ENCODE measurements around the gene SLC25A25.
A peak's percentile ranks its signal among the peaks of the same experiment; 100 is the strongest.

Gene SLC25A25

GRCh38 chr9:128099932-128100491 lies 32.0 kb downstream of the SLC25A25 start:
- H3K9ac ChIP-seq = no peak overlapping the region
- H3K4me2 ChIP-seq (ENCODE audit: low read length) = no peak overlapping the region
- no peaks in the 10 kb centered on the region for H3K9me3 ChIP-seq (ENCODE audit: control insufficient read depth, low read length)
- no peaks in the 10 kb centered on the region for H3K36me3 ChIP-seq (ENCODE audit: control insufficient read depth, insufficient read depth, low read length)
- H3K27me3 ChIP-seq (ENCODE audit: control insufficient read depth, insufficient read depth, low read length) = no peaks in the 10 kb centered on the region
- H3K4me1 ChIP-seq = peaks cover 35% of the 10 kb centered on the region
- peaks cover 26% of the 10 kb centered on the region for H3K79me2 ChIP-seq
- H2AFZ ChIP-seq = no peak overlapping the region
- no peak overlapping the region for H3K4me3 ChIP-seq (ENCODE audit: low read depth, low read length)
- peak overlapping the region; percentile 88 for H3K27ac ChIP-seq
- TF ChIP-seq, protein P1, sequence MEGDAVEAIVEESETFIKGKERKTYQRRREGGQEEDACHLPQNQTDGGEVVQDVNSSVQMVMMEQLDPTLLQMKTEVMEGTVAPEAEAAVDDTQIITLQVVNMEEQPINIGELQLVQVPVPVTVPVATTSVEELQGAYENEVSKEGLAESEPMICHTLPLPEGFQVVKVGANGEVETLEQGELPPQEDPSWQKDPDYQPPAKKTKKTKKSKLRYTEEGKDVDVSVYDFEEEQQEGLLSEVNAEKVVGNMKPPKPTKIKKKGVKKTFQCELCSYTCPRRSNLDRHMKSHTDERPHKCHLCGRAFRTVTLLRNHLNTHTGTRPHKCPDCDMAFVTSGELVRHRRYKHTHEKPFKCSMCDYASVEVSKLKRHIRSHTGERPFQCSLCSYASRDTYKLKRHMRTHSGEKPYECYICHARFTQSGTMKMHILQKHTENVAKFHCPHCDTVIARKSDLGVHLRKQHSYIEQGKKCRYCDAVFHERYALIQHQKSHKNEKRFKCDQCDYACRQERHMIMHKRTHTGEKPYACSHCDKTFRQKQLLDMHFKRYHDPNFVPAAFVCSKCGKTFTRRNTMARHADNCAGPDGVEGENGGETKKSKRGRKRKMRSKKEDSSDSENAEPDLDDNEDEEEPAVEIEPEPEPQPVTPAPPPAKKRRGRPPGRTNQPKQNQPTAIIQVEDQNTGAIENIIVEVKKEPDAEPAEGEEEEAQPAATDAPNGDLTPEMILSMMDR (IDR thresholded peaks at IDR 0.05) = no peak

DNA sequence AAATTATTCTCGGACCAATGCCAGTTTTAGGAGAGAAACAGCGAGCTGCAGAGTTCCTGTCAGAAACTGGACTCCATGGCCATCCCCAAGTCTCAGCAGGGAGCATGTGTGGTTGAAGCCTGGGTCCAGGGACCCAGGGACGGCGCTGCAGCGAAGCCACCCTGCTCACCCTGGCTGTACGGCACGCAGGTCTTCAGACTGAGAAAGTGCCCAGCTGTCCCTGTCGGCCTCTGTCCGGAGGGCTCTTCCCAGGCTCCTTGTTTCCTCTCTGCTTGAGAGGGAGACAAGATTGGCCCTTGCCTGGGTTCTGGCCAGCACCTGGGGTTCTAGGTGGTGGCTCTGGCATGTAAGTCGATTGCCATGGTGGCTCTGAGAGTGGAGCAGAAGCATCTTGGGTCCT lies 32.5 kb downstream of the SLC25A25 start:
- Histone ChIP-seq H3K9me3 (ENCODE audit: control insufficient read depth, low read length) (no peaks in the 10 kb centered on the region), H3K36me3 (ENCODE audit: control insufficient read depth, insufficient read depth, low read length) (no peaks in the 10 kb centered on the region), H3K9ac (no peak overlapping the region), H3K79me2 (peaks cover 26% of the 10 kb centered on the region), H3K27me3 (ENCODE audit: control insufficient read depth, insufficient read depth, low read length) (no peaks in the 10 kb centered on the region), H3K4me2 (ENCODE audit: low read length) (no peak overlapping the region), H3K4me1 (peaks cover 35% of the 10 kb centered on the region), H2AFZ (no peak overlapping the region), H3K27ac (peak overlapping the region; percentile 88), H3K4me3 (ENCODE audit: low read depth, low read length) (no peak overlapping the region)
- TF ChIP-seq, protein P1 (IDR thresholded peaks at IDR 0.05) = no peak

DNA sequence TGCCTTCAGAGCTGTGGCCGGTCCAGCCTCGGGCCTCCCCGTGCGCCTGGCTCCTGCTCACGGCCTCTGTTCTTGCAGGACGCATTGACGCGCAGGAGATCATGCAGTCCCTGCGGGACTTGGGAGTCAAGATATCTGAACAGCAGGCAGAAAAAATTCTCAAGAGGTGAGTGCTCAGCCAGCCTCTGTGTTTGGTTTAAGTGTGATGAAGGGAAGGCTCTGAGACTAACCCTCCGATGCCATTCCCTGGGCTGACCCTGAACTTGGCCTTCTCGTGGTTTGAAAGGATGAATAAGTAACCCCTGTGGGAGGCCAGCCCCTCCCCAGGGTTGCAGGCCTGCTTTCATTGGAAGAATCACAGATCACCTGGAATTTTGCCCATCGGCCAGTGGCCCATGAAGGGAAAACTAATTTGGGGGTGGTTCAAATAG lies 33.2 kb downstream of the SLC25A25 start:
- no peak overlapping the region for H3K4me3 ChIP-seq (ENCODE audit: low read depth, low read length)
- H2AFZ ChIP-seq = no peak overlapping the region
- H3K79me2 ChIP-seq = peaks cover 23% of the 10 kb centered on the region
- H3K27ac ChIP-seq = peak overlapping the region; percentile 88
- H3K4me1 ChIP-seq = peaks cover 35% of the 10 kb centered on the region
- no peak overlapping the region for H3K9ac ChIP-seq
- H3K4me2 ChIP-seq (ENCODE audit: low read length) = no peak overlapping the region
- H3K9me3 ChIP-seq (ENCODE audit: control insufficient read depth, low read length) = no peaks in the 10 kb centered on the region
- TF ChIP-seq, protein P1 (IDR thresholded peaks at IDR 0.05) = no peak
- no peaks in the 10 kb centered on the region for H3K27me3 ChIP-seq (ENCODE audit: control insufficient read depth, insufficient read depth, low read length)
- no peaks in the 10 kb centered on the region for H3K36me3 ChIP-seq (ENCODE audit: control insufficient read depth, insufficient read depth, low read length)

DNA sequence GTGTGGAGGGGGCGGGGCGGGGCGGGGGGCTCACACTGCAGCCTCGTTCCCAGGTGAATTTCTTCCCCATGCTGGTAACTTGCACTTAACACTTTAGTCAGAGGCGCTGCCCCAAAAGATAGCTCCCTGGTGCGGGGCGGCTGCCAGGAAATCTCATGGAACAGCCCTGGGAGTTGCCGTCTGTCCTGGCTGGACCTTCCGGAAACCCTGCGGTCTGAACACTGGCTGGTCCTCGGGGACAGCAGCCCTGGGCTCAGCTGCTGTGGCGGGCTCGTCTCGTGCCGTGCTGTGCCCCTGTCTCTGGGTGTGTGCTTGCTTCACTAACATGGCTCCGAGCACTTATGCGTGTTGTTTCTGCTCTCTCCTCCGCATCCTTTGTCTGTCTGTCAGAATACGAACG lies 33.7 kb downstream of the SLC25A25 start:
- H3K27me3 ChIP-seq (ENCODE audit: control insufficient read depth, insufficient read depth, low read length) = no peaks in the 10 kb centered on the region
- H3K79me2 ChIP-seq = peaks cover 19% of the 10 kb centered on the region
- no peaks in the 10 kb centered on the region for H3K9me3 ChIP-seq (ENCODE audit: control insufficient read depth, low read length)
- H3K9ac ChIP-seq = no peak overlapping the region
- peaks cover 35% of the 10 kb centered on the region for H3K4me1 ChIP-seq
- no peak overlapping the region for H3K4me3 ChIP-seq (ENCODE audit: low read depth, low read length)
- H3K36me3 ChIP-seq (ENCODE audit: control insufficient read depth, insufficient read depth, low read length) = no peaks in the 10 kb centered on the region
- H3K4me2 ChIP-seq (ENCODE audit: low read length) = no peak overlapping the region
- TF ChIP-seq, protein P1 (IDR thresholded peaks at IDR 0.05) = no peak
- H2AFZ ChIP-seq = no peak overlapping the region
- no peak overlapping the region for H3K27ac ChIP-seq

- H3K27ac ChIP-seq = peak overlapping the region; percentile 72
- H3K9me3 ChIP-seq (ENCODE audit: control insufficient read depth, low read length) = no peaks in the 10 kb centered on the region
- H3K27me3 ChIP-seq (ENCODE audit: control insufficient read depth, insufficient read depth, low read length) = no peaks in the 10 kb centered on the region
- no peak overlapping the region for H3K4me2 ChIP-seq (ENCODE audit: low read length)
- no peak overlapping the region for H2AFZ ChIP-seq
- H3K4me3 ChIP-seq (ENCODE audit: low read depth, low read length) = no peak overlapping the region
- H3K4me1 ChIP-seq = peaks cover 34% of the 10 kb centered on the region
- TF ChIP-seq, protein P1 (IDR thresholded peaks at IDR 0.05) = no peak
- H3K9ac ChIP-seq = no peak overlapping the region
- no peaks in the 10 kb centered on the region for H3K36me3 ChIP-seq (ENCODE audit: control insufficient read depth, insufficient read depth, low read length)
- peaks cover 16% of the 10 kb centered on the region for H3K79me2 ChIP-seq
These were observed 34.2 kb downstream of the SLC25A25 start for GRCh38 chr9:128102196-128102595.
